K562 (cell line): ENCODE data around the gene SGK1. TPM values are rescaled to one million over a fixed set of nuclear protein-coding genes. Genes with fewer than 3 reads are reported as not detected.

ENCODE experiments used
- ATAC-seq: fragments of 200-7000 bp; cut with Tn5 transposase; 3 replicates; pipeline ENCODE4 v1.9.1; 2020; ENCODE audit warnings: moderate library complexity
- BruUV-seq: library from RNA; stranded (reverse); fragments of 400-500 nt; replicated peaks from 2 replicates; lab custom pipeline; 2021; lab: Mats Ljungman, UMichigan
- CTCF ChIA-PET: fragments of 300-600 bp; formaldehyde crosslinking; extraction: SDS; loops from one replicate; lab custom pipeline; 2021; ENCODE audit warnings: low intra/inter-chr PET ratio; lab: Yijun Ruan, JAX
- POLR2A ChIA-PET: fragments of 300-600, 350-650 bp; sonication (Branson Sonifier 250); formaldehyde crosslinking; extraction: SDS; loops from one replicate; lab custom pipeline; 2021; ENCODE audit warnings: antibody characterized with exemption, inconsistent platforms; lab: Yijun Ruan, JAX
- DNase-seq, 4 experiments: peaks; one replicate each; pipeline versions ENCODE4 v3.0.0 to v3.0.0-alpha.2; 2011 to 2018; ENCODE audit warnings: low spot score in 3 of 4, mixed read lengths in 3 of 4; ENCODE audit errors: extremely low read depth in 1 of 4
- FAIRE-seq: peaks from 2 replicates; lab custom pipeline; 2011; peaks lifted over from hg19 to GRCh38; lab: Jason Lieb, UNC
- H2AFZ ChIP-seq: 2 replicates; pipeline ENCODE4 v1.6.0; 2011; ENCODE audit warnings: low read depth, low read length, control low read depth, inconsistent platforms
- H3K27ac ChIP-seq: fragments of 200-600 bp; 3 replicates; pipeline ENCODE4 v1.8.0; 2011; ENCODE audit warnings: low read depth, mild to moderate bottlenecking, control low read depth, inconsistent platforms, low read length, moderate library complexity, mixed read lengths; ENCODE audit errors: extremely low read depth
- H3K27me3 ChIP-seq, 2 experiments: fragments of 300-600 bp in 1 of 2; 2 replicates in 1 of 2; 3 replicates in 1 of 2; pipeline versions ENCODE4 v1.6.0 to v1.8.0; 2011; ENCODE audit warnings: inconsistent platforms in 2 of 2, low read length in 2 of 2, mild to moderate bottlenecking in 1 of 2, mixed read lengths in 1 of 2, moderate library complexity in 1 of 2; ENCODE audit not compliant: control insufficient read depth in 2 of 2, insufficient read depth in 2 of 2
- H3K36me3 ChIP-seq: fragments of 300-600 bp; 3 replicates; pipeline ENCODE4 v1.8.0; 2011; ENCODE audit warnings: mild to moderate bottlenecking, low read length, inconsistent platforms; ENCODE audit not compliant: control insufficient read depth, insufficient read depth
- H3K4me1 ChIP-seq, 2 experiments: fragments of 200-600 bp in 1 of 2; replicated peaks in 1 of 2; 2 replicates in 1 of 2; 3 replicates in 1 of 2; pipeline versions ENCODE4 v1.5.1 to v1.8.0; 2011; ENCODE audit warnings: inconsistent platforms in 2 of 2, low read length in 2 of 2, mild to moderate bottlenecking in 1 of 2, mixed read lengths in 1 of 2, moderate library complexity in 1 of 2; ENCODE audit not compliant: control insufficient read depth in 2 of 2, insufficient read depth in 2 of 2
- H3K4me2 ChIP-seq: 2 replicates; pipeline ENCODE4 v1.6.1; 2011; ENCODE audit warnings: low read length, control low read depth, inconsistent platforms, mixed read lengths; ENCODE audit not compliant: insufficient read depth
- H3K4me3 ChIP-seq: fragments of 200-600 bp; sonication (generic), shearing (Covaris generic); 2 replicates; pipeline ENCODE4 v1.5.1; 2016; ENCODE audit warnings: control low read depth, inconsistent platforms
- H3K79me2 ChIP-seq: fragments of 200-600 bp; 3 replicates; pipeline ENCODE4 v1.8.0; 2011; ENCODE audit warnings: low read length, inconsistent platforms; ENCODE audit not compliant: control insufficient read depth, insufficient read depth
- H3K9ac ChIP-seq, 2 experiments: 2 replicates each; pipeline versions ENCODE4 v1.6.0 to v1.6.1; 2011; ENCODE audit warnings: low read depth in 2 of 2, low read length in 2 of 2, control low read depth in 1 of 2, inconsistent platforms in 1 of 2, mild to moderate bottlenecking in 1 of 2, mixed read lengths in 1 of 2; ENCODE audit not compliant: insufficient read depth in 1 of 2
- H3K9me1 ChIP-seq: one replicate; pipeline ENCODE4 v1.6.0; 2011; ENCODE audit warnings: inconsistent platforms, mild to moderate bottlenecking, low read length, moderate library complexity; ENCODE audit not compliant: control insufficient read depth, insufficient read depth
- H3K9me3 ChIP-seq: replicated peaks from 2 replicates; pipeline ENCODE4 v1.5.1; 2011; ENCODE audit warnings: low read depth, low read length, inconsistent platforms; ENCODE audit not compliant: control insufficient read depth, insufficient read depth
- H4K20me1 ChIP-seq: replicated peaks from 2 replicates; pipeline ENCODE4 v1.6.1; 2011; ENCODE audit warnings: low read length, inconsistent platforms, mixed read lengths; ENCODE audit not compliant: control insufficient read depth, insufficient read depth
- CREB5 ChIP-seq: fragments of 250-450 bp; sonication (Bioruptor Pico); IDR thresholded peaks from 2 replicates; pipeline ENCODE4 v1.5.0; 2020; ENCODE audit warnings: mild to moderate bottlenecking
- DPF2 ChIP-seq: fragments of 450-650 bp; IDR thresholded peaks from 2 replicates; pipeline ENCODE4 v1.6.1; 2016
- E2F8 ChIP-seq: fragments of 450-650 bp; IDR thresholded peaks from 2 replicates; pipeline ENCODE4 v1.7.1; 2018; ENCODE audit warnings: mild to moderate bottlenecking, low read depth; ENCODE audit not compliant: partially characterized antibody
- FOXP4 ChIP-seq: sonication (generic); formaldehyde crosslinking; IDR thresholded peaks from 2 replicates; pipeline ENCODE4 v1.8.0; 2022; ENCODE audit warnings: mild to moderate bottlenecking, missing genetic modification reagents, borderline replicate concordance
- LARP7 ChIP-seq: fragments of 450-650 bp; IDR thresholded peaks from 2 replicates; pipeline ENCODE4 v1.6.1; 2016
- MYC ChIP-seq, 2 experiments: fragments of 250-450 bp in 1 of 2; sonication (Bioruptor Pico) in 1 of 2; IDR thresholded peaks; 2 replicates each; pipeline versions ENCODE4 v1.5.1 to v1.6.1; 2012 to 2021; ENCODE audit warnings: low read depth in 2 of 2, borderline replicate concordance in 1 of 2, improper control_type of control experiment in 1 of 2, low read length in 1 of 2, mild to moderate bottlenecking in 1 of 2, moderate library complexity in 1 of 2
- NCOA4 ChIP-seq: fragments of 450-650 bp; IDR thresholded peaks from 2 replicates; pipeline ENCODE4 v1.6.1; 2018; ENCODE audit warnings: mild to moderate bottlenecking; ENCODE audit not compliant: partially characterized antibody
- NUFIP1 ChIP-seq: fragments of 450-650 bp; IDR thresholded peaks from 2 replicates; pipeline ENCODE4 v1.6.1; 2018; ENCODE audit not compliant: partially characterized antibody
- PATZ1 ChIP-seq: fragments of 250-450 bp; sonication (Bioruptor Pico); IDR thresholded peaks from 2 replicates; pipeline ENCODE4 v1.5.0; 2020; ENCODE audit warnings: mild to moderate bottlenecking, borderline replicate concordance
- SNIP1 ChIP-seq: fragments of 450-650 bp; IDR thresholded peaks from 2 replicates; pipeline ENCODE4 v1.7.1; 2017; ENCODE audit warnings: low read depth, mild to moderate bottlenecking
- ZNF282 ChIP-seq: sonication (generic); formaldehyde crosslinking; IDR thresholded peaks from 2 replicates; pipeline ENCODE4 v1.8.1; 2023; ENCODE audit warnings: missing genetic modification reagents
- whole genome bisulfite sequencing: fragments of 100-300 bp; shearing (Covaris generic); methylation state at CpG from one replicate; pipeline ENCODE4 v1.1.6; 2016; ENCODE audit warnings: low coverage, mixed read lengths; ENCODE audit not compliant: insufficient coverage; ENCODE audit errors: missing lambda C conversion rate; 5-methylcytosine and 5-hydroxymethylcytosine counted together
- in situ Hi-C: fragments of 300-500 bp; cut with MboI; formaldehyde crosslinking; loops from 4 replicates; pipeline ENCODE4 v1.15.0; 2018; ENCODE audit warnings: inconsistent platforms, mixed read lengths
- intact Hi-C: fragments of 100-400 bp; cut with micrococcal nuclease; formaldehyde crosslinking; loops from 2 replicates; pipeline ENCODE4 v1.14.2; 2022
- polyA plus RNA-seq, 8 experiments: library from polyadenylated mRNA; depleted of rRNA in 4 of 8; stranded (reverse) in 5 of 8; unstranded in 3 of 8; fragments of >200 nt; fragmentation: Nextera tagmentation in 2 of 8; fragmentation: Illumina TruSeq in 1 of 8; extraction: Ambion mirVana in 2 of 8; extraction: Trizol in 1 of 8; gene quantifications; 2 replicates each; pipeline versions ENCODE4 v1.2.1 to v1.2.3, GENCODE V29; 2011 to 2014; ENCODE audit warnings: inconsistent platforms in 1 of 8, missing spikeins in 1 of 8
- total RNA-seq, 7 experiments: library from RNA; depleted of rRNA in 6 of 7; stranded (reverse); fragments of >200 nt in 6 of 7; fragmentation: Illumina TruSeq in 2 of 7; extraction: Trizol in 2 of 7; gene quantifications; 2 replicates each; pipeline versions ENCODE4 v1.2.1 to v1.2.3, GENCODE V29; 2011 to 2021; ENCODE audit warnings: low replicate concordance in 1 of 7

Gene SGK1
- total and polyA plus RNA-seq, 9 of the 15 experiments (the other 6 are each of a cell fraction or from before 2014, with no cell fraction given), result 3.5 to 7.2 (median 3.9) TPM

- Histone ChIP-seq H3K27me3 (no peaks in the 10 kb centered on the region), H2AFZ (no peak overlapping the region), H3K4me2 (no peak overlapping the region), H4K20me1 (no peaks in the 10 kb centered on the region), H3K4me1 (no peaks in the 10 kb centered on the region), H3K9me3 (no peaks in the 10 kb centered on the region; the same call in 1 of the 2 replicates), H3K36me3 (no peaks in the 10 kb centered on the region), H3K9ac (no peak overlapping the region), H3K9me1 (no peaks in the 10 kb centered on the region), H3K4me3 (no peak overlapping the region), H3K79me2 (no peaks in the 10 kb centered on the region), H3K27ac (no peak overlapping the region)
- ATAC-seq (no peak), FAIRE-seq (no peak), DNase-seq (no peak)
- intact Hi-C loops (no loop called here), in situ Hi-C loops (no loop called here)
- no TSS peak for BruUV-seq
- ChIA-PET CTCF (no interaction called here), POLR2A (interaction anchor here (0.9 to 1.1 kb wide), 2 partner anchors 8 to 31 kb away, joined by 3 to 4 read pairs; no protein-coding TSS in a partner anchor)
- 75% methylated on average over 4 of the region's 4 CpGs for WGBS
- TF ChIP-seq PATZ1 (CRISPR knock-in tag) (no peak), LARP7 (no peak), ZNF282 (CRISPR knock-in tag) (no peak), CREB5 (no peak), FOXP4 (CRISPR knock-in tag) (no peak), MYC (IDR thresholded peaks at IDR 0.05; ENCODE audit: low read depth, low read length) (no peak), MYC (CRISPR knock-in tag; IDR thresholded peaks at IDR 0.05; ENCODE audit: borderline replicate concordance, low read depth) (no peak), SNIP1 (no peak), NUFIP1 (no peak), NCOA4 (no peak), E2F8 (no peak), DPF2 (no peak)
Observed at GRCh38 chr6:134205366-134205765, 112.5 kb downstream of the SGK1 start.
